GM18873 (cell line): ENCODE results near the gene BORCS5.

Experiments
- ATAC-seq: cut with Tn5 transposase; IDR thresholded peaks from one replicate; pipeline ENCODE4 v1.9.1; 2021; ENCODE audit warnings: mild to moderate bottlenecking, moderate library complexity, moderate number of reproducible peaks; ENCODE audit not compliant: unreplicated experiment, low FRiP score

BORCS5 gene

GRCh38 chr12:12506496-12506890 is 149.6 kb downstream of the BORCS5 start:
- ATAC-seq, result no peak

DNA sequence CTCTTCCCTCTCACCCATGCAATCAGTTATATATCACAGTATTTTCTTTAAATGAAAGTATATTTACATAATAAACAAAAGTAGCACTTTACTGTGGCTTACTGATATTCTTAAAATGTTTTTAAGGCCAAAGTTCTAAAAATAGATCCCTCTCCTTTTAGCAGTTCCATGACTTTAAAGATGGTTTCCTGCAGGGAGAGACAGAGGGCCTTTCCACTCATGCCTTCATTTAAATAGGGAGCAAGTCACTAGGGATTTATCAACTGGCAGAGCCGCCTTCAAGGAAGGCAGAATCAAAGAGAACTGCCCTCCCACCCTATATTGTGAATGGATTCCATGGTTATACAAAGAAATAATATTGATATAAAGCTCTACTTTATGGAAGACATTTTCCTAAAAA is 150.2 kb downstream of the BORCS5 start:
- no peak for ATAC-seq

DNA sequence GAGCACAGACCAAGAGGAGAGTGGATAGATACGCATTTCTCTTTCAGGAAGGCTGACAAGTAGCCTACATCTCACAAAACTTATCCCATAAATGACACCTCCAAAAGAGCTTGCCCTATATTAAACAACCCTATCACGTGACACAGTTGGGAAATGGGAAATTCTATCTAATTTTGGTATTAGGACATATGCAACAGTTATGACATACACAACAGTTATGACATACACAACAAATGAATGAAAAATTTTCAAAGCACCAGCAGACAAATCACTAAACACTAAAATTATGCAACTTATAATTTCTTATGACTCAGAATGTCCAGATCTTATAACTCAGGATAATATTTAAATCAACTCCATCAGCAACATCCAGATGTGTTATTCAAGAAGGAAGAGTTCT is 151.7 kb downstream of the BORCS5 start:
- ATAC-seq, result no peak

GRCh38 chr12:12510141-12510540 is 153.3 kb downstream of the BORCS5 start:
- ATAC-seq, result no peak

- ATAC-seq, result no peak
These were observed 153.7 kb downstream of the BORCS5 start for GRCh38 chr12:12510551-12510950.

DNA sequence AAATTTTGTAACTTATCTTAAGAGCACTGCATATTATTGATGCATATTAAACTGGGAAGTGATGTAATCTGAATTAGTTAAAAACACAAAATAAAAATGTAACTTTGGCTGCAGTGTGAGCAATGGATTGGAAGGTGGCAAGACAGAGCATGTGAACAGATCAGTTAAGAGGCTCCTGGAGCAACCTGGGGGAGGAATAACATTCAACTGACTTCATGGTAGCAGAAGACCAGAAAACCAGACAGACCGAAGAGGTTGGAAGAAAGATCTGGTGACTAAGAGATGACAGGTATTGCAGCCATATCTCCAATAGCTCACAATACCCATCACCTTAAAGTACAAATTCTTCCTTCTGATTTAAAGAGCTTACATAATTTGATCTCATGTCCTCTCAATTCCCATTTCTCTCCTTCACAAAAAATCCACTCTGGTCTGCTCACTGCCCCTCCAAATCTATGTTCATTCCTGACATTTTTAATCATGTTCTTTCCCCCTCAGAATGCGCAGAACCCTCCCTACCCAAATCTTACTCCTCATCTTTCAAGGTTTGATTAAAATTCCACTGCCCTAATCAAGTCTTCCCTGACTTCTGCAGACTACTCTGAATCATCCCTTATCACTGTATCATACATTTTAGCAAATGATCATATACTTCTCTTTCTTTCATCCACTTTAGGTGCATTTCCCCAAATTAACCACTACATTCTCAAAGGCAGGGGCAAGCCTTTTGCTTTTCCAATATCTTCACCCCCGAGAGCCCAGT is 154.3 kb downstream of the BORCS5 start:
- ATAC-seq, result no peak

GRCh38 chr12:12511895-12512711 is 155.2 kb downstream of the BORCS5 start:
- ATAC-seq, result no peak

- ATAC-seq, result no peak
These were observed 156.6 kb downstream of the BORCS5 start for GRCh38 chr12:12513416-12514006.

DNA sequence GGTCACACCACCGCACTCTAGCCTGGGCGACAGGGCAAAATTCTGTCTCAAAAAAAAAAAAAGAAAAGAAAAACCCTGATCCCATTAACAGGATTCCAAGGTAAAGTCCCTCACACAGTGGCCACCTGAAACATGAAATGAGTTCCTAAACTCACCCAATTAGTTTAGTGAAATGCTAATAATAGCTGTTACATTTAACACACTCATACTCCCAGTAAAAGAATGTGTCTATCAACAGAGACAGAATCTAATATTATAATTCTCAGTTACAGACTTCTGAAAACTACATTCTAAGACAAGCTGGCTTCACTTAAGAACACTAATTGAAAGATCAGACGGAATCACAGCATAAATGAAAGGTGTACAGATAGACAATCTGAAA is 161.6 kb downstream of the BORCS5 start:
- ATAC-seq, result no peak

- ATAC-seq, result no peak
These were observed 162.0 kb downstream of the BORCS5 start for GRCh38 chr12:12518919-12519318.
